ENCODE measurements around the gene ALOX5AP. TPM values are rescaled to one million over a fixed set of nuclear protein-coding genes. Genes with fewer than 3 reads are reported as not detected.

Gene ALOX5AP
- total and polyA plus RNA-seq, 9 of the 15 experiments (the other 6 are each of a cell fraction or from before 2014, with no cell fraction given), result 0.31 TPM; not detected in 8

DNA sequence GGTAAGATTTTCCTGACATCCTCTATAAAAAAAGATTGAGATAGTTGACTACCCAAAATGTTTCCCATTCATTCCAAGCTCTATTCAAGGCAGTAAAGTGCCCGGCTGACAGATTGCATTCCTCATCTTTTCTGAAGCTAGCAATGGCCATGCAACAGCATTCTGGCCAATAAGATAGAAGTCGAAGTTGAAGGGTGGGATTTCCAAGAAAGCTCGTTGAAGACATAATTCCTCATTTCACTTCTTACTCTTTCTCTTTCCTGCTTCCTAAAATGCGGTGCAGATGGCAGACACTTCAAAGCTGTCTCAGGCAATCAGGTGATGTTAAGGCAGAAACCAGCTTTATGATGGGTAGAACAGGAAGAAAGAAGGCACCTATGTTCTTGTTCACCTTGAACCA is 13.4 kb upstream of the ALOX5AP start (continued):
- TF ChIP-seq, protein P1, sequence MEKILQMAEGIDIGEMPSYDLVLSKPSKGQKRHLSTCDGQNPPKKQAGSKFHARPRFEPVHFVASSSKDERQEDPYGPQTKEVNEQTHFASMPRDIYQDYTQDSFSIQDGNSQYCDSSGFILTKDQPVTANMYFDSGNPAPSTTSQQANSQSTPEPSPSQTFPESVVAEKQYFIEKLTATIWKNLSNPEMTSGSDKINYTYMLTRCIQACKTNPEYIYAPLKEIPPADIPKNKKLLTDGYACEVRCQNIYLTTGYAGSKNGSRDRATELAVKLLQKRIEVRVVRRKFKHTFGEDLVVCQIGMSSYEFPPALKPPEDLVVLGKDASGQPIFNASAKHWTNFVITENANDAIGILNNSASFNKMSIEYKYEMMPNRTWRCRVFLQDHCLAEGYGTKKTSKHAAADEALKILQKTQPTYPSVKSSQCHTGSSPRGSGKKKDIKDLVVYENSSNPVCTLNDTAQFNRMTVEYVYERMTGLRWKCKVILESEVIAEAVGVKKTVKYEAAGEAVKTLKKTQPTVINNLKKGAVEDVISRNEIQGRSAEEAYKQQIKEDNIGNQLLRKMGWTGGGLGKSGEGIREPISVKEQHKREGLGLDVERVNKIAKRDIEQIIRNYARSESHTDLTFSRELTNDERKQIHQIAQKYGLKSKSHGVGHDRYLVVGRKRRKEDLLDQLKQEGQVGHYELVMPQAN (IDR thresholded peaks at IDR 0.05; ENCODE audit: borderline replicate concordance), result no peak
- TF ChIP-seq, protein P2, sequence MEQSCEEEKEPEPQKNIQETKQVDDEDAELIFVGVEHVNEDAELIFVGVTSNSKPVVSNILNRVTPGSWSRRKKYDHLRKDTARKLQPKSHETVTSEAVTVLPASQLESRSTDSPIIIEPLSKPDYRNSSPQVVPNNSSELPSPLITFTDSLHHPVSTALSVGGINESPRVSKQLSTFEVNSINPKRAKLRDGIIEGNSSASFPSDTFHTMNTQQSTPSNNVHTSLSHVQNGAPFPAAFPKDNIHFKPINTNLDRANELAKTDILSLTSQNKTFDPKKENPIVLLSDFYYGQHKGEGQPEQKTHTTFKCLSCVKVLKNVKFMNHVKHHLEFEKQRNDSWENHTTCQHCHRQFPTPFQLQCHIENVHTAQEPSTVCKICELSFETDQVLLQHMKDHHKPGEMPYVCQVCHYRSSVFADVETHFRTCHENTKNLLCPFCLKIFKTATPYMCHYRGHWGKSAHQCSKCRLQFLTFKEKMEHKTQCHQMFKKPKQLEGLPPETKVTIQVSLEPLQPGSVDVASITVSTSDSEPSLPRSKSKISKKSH (CRISPR knock-in tag; IDR thresholded peaks at IDR 0.05), result no peak

DNA sequence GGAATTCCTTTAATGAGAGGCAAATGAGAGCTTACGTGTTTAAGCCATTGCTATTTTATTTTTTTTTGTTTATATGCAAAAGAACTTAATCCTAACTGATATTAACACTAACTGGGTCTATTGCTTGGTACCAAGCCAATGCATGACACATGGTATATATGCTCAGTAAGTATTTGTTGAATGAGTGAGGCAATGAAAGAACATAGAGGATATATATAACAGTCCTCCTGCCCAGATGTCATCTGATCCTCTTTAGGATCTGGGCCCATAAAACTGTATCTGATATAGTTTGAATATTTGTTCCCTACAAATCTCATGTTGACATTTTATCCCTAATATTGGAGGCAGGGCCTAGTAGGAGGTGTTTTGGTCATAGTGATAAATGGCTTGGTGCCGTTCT is 13.0 kb upstream of the ALOX5AP start:
- FAIRE-seq (no peak), DNase-seq (ENCODE audit: extremely low read depth in 1 of 4, low spot score in 3 of 4) (no peak), ATAC-seq (no peak)
- Histone ChIP-seq H3K27me3 (ENCODE audit: control insufficient read depth in 2 of 2, insufficient read depth in 2 of 2, low read length in 2 of 2) (peaks cover 0 to 2% of the 10 kb centered on the region in 2 experiments; a peak in 3 of 5 replicates), H3K4me3 (no peak overlapping the region), H3K36me3 (ENCODE audit: control insufficient read depth, insufficient read depth, low read length) (no peaks in the 10 kb centered on the region), H3K9me3 (replicated peaks; ENCODE audit: control insufficient read depth, insufficient read depth, low read depth, low read length) (no peaks in the 10 kb centered on the region), H3K9ac (ENCODE audit: insufficient read depth in 1 of 2, low read depth in 2 of 2, low read length in 2 of 2) (no peak overlapping the region), H3K9me1 (ENCODE audit: control insufficient read depth, insufficient read depth, low read length) (no peaks in the 10 kb centered on the region), H2AFZ (ENCODE audit: low read depth, low read length) (no peak overlapping the region), H4K20me1 (replicated peaks; ENCODE audit: control insufficient read depth, insufficient read depth, low read length) (no peaks in the 10 kb centered on the region), H3K79me2 (ENCODE audit: control insufficient read depth, insufficient read depth, low read length) (no peaks in the 10 kb centered on the region), H3K4me1 (replicated peaks in 1 of 2; ENCODE audit: control insufficient read depth in 2 of 2, insufficient read depth in 2 of 2, low read length in 2 of 2) (no peaks in the 10 kb centered on the region), H3K27ac (ENCODE audit: extremely low read depth, low read depth, low read length) (no peak overlapping the region), H3K4me2 (ENCODE audit: insufficient read depth, low read length) (no peak overlapping the region)
- intact Hi-C loops (cut with micrococcal nuclease), result no loop called here
- in situ Hi-C loops (cut with MboI), result no loop called here
- ChIA-PET CTCF (ENCODE audit: low intra/inter-chr PET ratio) (no interaction called here), POLR2A (no interaction called here)
- no TSS peak for BruUV-seq (replicated peaks)
- 0% methylated on average over 1 of the region's 2 CpGs for WGBS (ENCODE audit: insufficient coverage, low coverage, missing lambda C conversion rate)
- TF ChIP-seq POLR3A (IDR thresholded peaks at IDR 0.05; ENCODE audit: borderline replicate concordance, extremely low read depth, insufficient read depth, insufficient read length) (no peak), MCM2 (IDR thresholded peaks at IDR 0.05; ENCODE audit: low read depth) (no peak), KHSRP (IDR thresholded peaks at IDR 0.05) (no peak), RBM17 (IDR thresholded peaks at IDR 0.05; ENCODE audit: borderline replicate concordance, low read depth, low read length) (no peak), SPI1 (IDR thresholded peaks at IDR 0.05; ENCODE audit: borderline replicate concordance, low read depth, low read length) (no peak), NFATC3 (IDR thresholded peaks at IDR 0.05) (no peak), ZNF140 (CRISPR knock-in tag; IDR thresholded peaks at IDR 0.05) (no peak)
- TF ChIP-seq, protein P3, sequence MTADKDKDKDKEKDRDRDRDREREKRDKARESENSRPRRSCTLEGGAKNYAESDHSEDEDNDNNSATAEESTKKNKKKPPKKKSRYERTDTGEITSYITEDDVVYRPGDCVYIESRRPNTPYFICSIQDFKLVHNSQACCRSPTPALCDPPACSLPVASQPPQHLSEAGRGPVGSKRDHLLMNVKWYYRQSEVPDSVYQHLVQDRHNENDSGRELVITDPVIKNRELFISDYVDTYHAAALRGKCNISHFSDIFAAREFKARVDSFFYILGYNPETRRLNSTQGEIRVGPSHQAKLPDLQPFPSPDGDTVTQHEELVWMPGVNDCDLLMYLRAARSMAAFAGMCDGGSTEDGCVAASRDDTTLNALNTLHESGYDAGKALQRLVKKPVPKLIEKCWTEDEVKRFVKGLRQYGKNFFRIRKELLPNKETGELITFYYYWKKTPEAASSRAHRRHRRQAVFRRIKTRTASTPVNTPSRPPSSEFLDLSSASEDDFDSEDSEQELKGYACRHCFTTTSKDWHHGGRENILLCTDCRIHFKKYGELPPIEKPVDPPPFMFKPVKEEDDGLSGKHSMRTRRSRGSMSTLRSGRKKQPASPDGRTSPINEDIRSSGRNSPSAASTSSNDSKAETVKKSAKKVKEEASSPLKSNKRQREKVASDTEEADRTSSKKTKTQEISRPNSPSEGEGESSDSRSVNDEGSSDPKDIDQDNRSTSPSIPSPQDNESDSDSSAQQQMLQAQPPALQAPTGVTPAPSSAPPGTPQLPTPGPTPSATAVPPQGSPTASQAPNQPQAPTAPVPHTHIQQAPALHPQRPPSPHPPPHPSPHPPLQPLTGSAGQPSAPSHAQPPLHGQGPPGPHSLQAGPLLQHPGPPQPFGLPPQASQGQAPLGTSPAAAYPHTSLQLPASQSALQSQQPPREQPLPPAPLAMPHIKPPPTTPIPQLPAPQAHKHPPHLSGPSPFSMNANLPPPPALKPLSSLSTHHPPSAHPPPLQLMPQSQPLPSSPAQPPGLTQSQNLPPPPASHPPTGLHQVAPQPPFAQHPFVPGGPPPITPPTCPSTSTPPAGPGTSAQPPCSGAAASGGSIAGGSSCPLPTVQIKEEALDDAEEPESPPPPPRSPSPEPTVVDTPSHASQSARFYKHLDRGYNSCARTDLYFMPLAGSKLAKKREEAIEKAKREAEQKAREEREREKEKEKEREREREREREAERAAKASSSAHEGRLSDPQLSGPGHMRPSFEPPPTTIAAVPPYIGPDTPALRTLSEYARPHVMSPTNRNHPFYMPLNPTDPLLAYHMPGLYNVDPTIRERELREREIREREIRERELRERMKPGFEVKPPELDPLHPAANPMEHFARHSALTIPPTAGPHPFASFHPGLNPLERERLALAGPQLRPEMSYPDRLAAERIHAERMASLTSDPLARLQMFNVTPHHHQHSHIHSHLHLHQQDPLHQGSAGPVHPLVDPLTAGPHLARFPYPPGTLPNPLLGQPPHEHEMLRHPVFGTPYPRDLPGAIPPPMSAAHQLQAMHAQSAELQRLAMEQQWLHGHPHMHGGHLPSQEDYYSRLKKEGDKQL (CRISPR knock-in tag; IDR thresholded peaks at IDR 0.05; ENCODE audit: borderline replicate concordance), result no peak
- TF ChIP-seq, protein P4, sequence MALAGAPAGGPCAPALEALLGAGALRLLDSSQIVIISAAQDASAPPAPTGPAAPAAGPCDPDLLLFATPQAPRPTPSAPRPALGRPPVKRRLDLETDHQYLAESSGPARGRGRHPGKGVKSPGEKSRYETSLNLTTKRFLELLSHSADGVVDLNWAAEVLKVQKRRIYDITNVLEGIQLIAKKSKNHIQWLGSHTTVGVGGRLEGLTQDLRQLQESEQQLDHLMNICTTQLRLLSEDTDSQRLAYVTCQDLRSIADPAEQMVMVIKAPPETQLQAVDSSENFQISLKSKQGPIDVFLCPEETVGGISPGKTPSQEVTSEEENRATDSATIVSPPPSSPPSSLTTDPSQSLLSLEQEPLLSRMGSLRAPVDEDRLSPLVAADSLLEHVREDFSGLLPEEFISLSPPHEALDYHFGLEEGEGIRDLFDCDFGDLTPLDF (CRISPR knock-in tag; IDR thresholded peaks at IDR 0.05), result no peak

Data from K562 (cell line).